ENCODE results near the gene TIGD7. TPM values are rescaled to one million over a fixed set of nuclear protein-coding genes. Genes with fewer than 3 reads are reported as not detected.
"Not testable (repeated sequence)": the region's sequence is repeated elsewhere in the genome, so short reads cannot be mapped to it uniquely, and the experiment has no call there.

The TIGD7 gene
- total RNA-seq, 1 experiment from 2014 or later = 3.6 TPM

DNA sequence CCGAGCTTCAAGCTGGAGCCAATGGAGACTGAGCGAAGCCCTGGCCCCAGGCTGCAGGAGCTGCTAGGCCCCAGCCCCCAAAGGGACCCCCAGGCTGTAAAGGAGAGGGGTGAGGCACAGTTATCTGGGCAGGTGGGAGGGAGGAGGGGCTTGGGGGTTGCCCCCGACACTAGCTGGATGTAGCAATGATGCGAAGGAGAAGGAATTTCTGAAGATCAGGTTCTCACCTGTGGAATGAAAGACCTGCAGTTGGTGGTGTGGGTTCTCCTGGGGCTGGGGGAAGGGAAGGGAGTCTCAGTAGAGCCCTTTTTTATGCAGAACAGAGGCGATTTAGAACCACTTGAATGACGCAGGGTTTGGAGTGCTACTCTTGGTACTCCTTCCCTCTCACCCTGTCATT, 20.1 kb downstream of the TIGD7 start:
- in situ Hi-C loops (cut with HindIII; ENCODE audit: low pct_unique_long_range_greater_than_20kb, low sequenced_read_pairs) = no loop called here
- DNase-seq (ENCODE audit: low read depth, low spot score) = no peak

DNA sequence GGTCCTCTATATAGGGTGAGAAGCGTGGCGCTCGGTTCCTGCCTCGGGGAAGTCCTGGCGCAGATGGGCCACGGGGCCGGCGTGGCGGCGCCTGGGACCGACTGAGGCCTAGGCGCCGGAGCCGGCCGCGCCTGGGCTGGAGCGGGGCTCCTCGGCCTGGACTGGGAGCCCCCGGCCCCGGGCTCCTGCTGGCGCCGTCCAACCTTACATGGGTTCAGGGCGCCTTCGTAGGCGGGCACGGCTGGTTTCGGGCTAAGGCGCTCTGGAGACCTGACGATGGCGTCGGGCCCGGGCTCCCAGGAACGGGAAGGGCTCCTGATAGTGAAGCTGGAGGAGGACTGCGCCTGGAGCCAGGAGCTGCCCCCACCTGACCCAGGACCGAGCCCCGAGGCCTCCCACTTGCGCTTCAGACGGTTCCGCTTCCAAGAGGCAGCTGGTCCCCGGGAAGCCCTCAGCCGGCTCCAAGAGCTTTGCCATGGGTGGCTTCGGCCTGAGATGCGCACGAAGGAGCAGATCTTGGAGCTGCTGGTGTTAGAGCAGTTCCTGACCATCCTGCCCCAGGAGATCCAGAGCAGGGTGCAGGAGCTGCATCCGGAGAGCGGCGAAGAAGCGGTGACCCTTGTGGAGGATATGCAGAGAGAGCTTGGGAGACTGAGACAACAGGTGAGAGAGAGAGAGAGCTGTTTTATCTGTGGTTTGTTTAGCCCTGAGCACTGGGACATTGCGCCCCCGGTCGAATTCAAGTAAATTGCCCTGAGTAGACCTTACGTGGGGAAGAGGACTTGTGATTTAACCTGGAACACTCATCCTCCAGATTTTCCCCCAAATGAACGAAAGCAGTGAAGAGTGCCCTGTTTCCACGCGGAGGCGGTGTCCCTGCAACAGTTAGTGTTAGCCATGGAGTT, 21.4 kb downstream of the TIGD7 start:
- DNase-seq (ENCODE audit: low read depth, low spot score) = no peak
- in situ Hi-C loops (cut with HindIII; ENCODE audit: low pct_unique_long_range_greater_than_20kb, low sequenced_read_pairs) = no loop called here

DNA sequence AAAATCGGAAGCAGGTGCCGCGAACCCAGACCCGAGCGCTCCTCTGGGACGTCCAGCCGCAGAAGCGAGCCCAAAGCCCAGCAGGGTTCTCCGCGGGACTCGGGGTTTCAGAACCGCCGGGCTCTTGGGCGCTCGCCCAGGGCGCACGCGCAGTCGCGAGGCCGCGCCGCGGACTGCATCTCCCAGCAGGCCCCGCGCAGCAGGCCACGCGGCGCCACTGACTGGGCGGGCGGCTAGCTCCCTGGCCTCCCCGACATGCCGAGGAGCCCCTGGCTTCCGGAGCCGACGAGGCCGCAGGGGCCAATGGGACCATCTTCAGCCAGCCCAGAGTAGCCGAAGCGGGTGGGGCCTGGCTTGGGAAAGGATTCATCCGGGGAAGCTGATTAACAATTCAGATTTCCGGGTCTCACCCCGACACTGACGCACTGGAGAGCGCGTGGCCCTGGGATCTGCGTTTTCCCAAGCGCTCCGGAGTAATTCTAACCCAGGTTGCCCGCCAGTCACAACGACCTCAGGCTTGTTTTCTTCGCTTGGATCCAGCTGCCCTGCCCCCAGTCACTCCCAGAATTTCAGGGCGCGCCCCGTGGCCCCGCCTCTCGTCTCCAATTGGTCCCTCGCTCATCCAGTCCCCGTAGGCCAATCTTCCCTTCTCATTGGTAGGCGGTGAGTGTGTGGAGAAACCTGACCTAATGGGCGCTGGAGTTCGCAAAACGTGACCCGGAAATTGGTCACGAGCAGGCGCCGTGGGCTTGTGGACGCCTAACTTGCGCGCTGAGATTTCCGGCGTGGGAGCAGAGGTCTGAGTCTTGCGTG, 22.3 kb downstream of the TIGD7 start, which contains the start of gene ZNF263:
ZNF263 (plus strand) TSS at position 762 of the 813 bp plus-strand sequence. CDS start 328 bp downstream, outside the sequence.
- in situ Hi-C loops (cut with HindIII; ENCODE audit: low pct_unique_long_range_greater_than_20kb, low sequenced_read_pairs) = no loop called here
- DNase-seq (ENCODE audit: low read depth, low spot score) = peak; percentile 97

DNA sequence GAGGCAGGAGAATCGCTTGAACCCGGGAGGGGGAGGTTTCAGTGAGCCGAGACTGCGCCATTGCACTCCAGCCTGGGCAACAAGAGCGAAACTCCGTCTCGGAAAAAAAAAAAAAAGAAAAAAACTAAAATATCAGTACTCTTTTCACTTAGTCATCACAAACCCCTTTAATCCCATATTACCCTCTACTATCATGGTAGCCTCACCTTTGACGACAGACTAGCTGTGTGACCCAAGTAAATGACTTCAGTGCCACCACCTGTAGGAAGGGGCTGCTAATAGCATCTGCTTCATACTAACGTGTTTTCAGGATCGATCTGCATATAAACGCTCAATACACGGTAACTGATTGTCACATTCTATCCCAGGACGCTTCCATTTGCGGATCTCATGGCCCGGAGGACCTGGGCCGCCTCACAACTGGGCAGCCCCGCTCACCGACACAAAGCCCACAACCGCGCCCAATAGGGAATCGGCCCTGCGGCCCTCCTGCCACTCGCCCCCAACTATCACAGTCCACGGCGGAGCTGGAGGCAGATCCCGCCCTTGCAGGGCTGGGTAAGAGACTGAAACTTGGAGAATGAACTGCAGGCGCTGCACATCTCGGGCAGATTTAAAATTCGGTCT, 23.0 kb downstream of the TIGD7 start:
- in situ Hi-C loops (cut with HindIII; ENCODE audit: low pct_unique_long_range_greater_than_20kb, low sequenced_read_pairs) = no loop called here
- DNase-seq (ENCODE audit: low read depth, low spot score) = peak; percentile 58

DNA sequence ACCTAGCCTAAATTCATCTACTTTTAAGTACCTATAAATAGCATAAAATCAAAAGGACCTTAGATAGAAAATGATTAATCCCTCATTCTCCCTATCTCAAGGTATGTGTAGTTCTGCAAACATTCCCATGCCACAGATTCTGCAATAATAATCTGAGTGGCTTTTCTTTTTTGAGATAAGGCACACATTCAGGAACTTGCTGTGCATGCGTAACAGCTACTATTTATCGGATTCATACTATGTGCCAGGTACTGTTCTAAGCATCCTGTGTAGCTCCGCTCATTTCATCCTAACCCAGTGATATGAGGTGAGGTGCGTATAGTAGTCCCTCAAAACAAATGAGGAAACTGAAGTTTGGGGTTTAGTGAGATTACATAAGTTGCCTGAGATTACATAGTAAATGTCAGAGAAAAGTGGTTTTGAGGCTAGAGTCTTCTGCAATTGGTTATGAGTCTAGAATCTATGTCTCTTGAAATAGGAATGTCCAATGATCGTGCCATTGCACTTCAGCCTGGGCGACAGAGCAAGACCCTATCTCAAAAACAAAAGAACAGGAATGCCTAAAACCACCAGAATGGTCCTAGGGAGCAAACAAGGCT, 23.9 kb downstream of the TIGD7 start:
- no peak for DNase-seq (ENCODE audit: low read depth, low spot score)
- in situ Hi-C loops (cut with HindIII; ENCODE audit: low pct_unique_long_range_greater_than_20kb, low sequenced_read_pairs) = no loop called here

DNA sequence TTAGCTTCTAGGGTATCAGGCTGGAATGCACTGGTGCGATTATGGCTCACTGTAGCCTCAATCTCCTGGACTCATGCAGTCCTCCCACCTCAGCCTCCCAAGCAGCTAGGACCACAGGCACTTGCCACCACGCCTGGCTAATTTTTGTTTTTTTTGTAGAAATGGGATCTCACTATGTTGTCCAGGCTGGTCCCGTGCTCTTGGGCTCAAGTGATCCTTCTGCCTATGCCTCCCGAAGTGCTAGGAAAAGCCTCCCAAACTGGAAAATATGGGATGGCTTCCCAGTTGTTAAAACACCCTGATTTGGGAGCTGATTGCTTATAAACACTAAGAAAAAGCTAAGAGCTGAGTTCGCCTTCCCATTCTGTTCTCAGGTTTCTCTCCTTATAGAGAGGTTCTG, 28.6 kb downstream of the TIGD7 start:
- DNase-seq (ENCODE audit: low read depth, low spot score) = no peak
- in situ Hi-C loops (cut with HindIII; ENCODE audit: low pct_unique_long_range_greater_than_20kb, low sequenced_read_pairs) = no loop called here

DNA sequence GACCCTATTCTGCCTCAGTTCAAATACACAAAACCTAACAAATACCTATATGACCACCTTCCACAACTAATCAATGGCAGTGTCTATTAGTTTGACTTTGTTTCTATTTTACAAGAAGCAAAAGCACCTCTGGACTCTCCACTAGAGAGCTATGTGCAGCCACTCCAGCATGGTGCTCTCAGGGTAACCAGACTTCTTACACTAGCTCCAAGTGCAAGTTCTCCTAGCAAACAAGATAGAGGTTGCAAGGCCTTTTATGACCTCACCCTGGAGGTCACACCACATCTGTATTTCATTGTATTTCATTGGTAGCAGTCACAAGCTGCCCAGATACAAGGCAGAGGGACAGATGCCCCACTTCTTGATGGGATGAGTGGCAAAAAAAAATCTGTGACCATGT, 30.3 kb downstream of the TIGD7 start:
- in situ Hi-C loops (cut with HindIII; ENCODE audit: low pct_unique_long_range_greater_than_20kb, low sequenced_read_pairs) = no loop called here
- DNase-seq (ENCODE audit: low read depth, low spot score) = no peak

DNA sequence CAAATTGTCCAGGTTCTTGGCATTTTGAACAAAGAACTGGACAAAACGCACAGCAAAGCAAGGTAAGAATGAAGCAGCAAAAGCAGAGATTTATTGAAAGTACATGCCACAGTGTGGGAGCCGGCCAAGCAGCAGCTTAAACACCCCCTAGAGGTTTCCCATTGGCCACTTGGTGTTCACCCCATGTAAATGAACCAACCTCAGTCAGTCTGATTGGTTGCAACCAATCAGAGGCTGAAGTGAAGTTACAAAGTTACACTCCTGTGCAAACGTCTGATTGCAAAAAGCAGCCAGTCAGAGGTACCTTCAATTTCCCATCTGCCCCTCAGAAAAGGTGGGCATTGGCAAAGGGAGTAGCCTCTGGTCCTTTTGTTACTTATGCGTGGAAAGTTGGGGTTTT, 30.7 kb downstream of the TIGD7 start:
- in situ Hi-C loops (cut with HindIII; ENCODE audit: low pct_unique_long_range_greater_than_20kb, low sequenced_read_pairs) = no loop called here
- peak; percentile 23 for DNase-seq (ENCODE audit: low read depth, low spot score)

DNA sequence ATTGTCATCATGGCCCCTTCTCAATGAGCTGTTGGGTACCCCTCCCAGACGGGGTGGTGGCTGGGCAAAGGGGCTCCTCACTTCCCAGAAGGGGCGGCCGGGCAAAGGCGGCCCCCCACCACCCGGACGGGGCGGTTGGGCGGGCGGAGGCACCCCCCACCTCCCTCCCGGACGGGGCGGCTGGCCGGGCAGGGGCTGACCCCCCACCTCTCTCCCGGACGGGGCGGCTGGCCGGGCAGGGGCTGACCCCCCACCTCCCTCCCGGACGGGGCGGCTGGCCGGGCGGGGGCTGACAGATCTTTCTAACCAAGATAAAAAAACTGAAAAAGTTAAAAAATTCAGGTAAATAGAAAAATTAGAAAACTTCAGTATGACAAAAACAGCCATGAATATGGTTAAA, 33.9 kb downstream of the TIGD7 start:
- DNase-seq (ENCODE audit: low read depth, low spot score); in situ Hi-C loops (cut with HindIII; ENCODE audit: low pct_unique_long_range_greater_than_20kb, low sequenced_read_pairs): not testable (repeated sequence)

DNA sequence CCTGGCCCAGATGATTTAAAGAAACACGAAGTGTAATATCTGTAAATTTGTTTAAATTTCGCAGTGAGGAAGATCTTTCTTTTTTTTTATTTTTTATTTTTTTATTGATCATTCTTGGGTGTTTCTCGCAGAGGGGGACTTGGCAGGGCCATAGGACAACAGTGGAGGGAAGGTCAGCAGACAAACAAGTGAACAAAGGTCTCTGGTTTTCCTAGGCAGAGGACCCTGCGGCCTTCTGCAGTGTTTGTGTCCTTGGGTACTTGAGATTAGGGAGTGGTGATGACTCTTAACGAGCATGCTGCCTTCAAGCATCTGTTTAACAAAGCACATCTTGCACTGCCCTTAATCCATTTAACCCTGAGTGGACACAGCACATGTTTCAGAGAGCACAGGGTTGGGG, 34.5 kb downstream of the TIGD7 start:
- DNase-seq (ENCODE audit: low read depth, low spot score); in situ Hi-C loops (cut with HindIII; ENCODE audit: low pct_unique_long_range_greater_than_20kb, low sequenced_read_pairs): not testable (repeated sequence)

DNA sequence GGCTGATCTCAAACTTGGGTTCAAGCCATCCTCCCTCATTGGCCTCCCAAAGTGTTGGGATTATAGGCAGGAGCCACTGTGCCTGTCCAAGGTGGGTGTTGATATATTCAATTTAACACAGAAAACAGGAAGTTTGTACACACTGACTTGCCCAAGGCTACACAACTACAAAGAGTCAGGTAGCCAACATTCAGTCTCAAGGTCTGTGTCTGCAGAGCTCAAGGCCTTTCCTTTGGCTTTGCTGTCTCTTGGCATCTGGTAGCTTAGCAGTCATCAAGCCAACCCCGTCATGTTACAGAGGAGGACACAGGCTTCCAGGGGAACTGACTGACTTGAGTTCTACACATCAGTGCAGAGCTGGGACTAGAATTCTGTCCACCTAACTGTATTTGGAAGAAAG, 36.9 kb downstream of the TIGD7 start:
- in situ Hi-C loops (cut with HindIII; ENCODE audit: low pct_unique_long_range_greater_than_20kb, low sequenced_read_pairs) = no loop called here
- no peak for DNase-seq (ENCODE audit: low read depth, low spot score)

DNA sequence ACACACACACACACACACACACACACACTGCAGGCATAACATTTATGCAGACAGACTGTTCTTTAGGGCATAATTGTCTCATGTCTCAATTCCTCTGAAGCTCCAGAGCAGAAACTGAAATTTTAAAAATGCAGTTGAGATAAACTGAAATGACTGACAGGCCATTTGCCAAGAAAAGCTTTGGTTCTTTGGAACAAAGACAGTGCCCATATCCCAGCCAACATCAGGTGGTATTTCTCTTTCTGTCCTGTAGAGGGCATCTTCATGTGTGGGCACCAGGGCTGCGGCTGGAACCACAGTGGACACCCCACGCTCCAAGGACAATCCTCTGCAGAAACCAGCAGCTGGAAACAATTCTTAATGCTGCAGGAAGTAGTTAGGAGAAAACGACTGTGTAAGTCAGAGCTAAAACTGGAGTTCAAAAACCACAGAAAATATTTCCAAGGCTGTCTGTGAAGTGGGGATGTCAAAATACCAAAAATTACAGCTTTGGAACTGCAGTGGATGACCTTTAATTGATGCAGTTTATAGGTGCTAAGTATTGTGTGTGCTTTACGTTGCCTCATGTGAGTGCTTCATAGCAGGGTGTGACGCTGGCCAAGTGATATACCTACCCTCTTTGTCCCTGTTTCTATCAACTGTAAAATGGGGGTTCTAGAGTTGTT, 38.2 kb downstream of the TIGD7 start:
- DNase-seq (ENCODE audit: low read depth, low spot score) = peak; percentile 60
- in situ Hi-C loops (cut with HindIII; ENCODE audit: low pct_unique_long_range_greater_than_20kb, low sequenced_read_pairs) = no loop called here

DNA sequence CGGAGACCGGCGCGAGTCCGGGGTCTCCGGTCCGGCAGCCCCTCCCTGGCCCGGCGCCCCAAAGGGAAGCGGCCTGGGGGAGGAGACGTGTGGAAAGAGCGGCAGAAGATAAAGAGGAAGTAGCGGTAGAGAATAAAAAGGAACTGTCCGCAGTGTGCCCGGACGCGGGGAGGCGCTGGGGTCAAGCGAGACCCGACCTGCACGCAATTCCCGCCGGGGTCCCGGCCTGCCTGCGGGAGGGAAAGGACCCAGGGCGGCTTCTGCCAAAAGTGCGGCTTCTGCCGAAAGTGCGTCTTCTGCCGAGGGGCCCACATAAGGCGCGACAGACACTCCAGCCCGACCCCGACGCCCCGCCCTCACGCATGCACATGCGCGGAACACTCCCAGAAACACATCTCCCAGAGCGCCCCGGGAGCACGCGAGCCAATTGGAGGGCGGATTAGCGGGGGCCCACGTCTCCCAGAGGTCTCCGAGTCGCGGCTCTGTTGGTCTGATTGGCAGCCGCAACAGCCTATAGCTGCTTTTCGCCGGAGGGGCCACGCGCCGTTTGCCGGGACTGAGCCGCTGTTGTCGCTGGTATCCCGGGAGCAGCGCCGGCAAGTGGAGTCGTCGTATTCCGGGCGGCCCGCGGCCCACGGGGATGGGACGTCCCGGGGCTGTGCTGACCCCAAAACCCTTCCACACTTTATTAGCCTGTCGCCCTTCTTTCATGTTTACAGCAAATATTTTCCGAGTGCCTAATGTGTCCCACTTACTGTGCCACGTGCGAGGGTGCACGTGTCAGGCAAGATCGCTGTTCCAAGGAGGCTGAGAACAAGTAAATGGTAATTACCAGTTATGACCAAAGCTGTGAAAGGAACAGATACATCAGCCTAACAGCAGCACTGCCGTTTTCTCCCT, 40.8 kb downstream of the TIGD7 start:
- peak; percentile 97 for DNase-seq (ENCODE audit: low read depth, low spot score)
- in situ Hi-C loops (cut with HindIII; ENCODE audit: low pct_unique_long_range_greater_than_20kb, low sequenced_read_pairs) = no loop called here

DNA sequence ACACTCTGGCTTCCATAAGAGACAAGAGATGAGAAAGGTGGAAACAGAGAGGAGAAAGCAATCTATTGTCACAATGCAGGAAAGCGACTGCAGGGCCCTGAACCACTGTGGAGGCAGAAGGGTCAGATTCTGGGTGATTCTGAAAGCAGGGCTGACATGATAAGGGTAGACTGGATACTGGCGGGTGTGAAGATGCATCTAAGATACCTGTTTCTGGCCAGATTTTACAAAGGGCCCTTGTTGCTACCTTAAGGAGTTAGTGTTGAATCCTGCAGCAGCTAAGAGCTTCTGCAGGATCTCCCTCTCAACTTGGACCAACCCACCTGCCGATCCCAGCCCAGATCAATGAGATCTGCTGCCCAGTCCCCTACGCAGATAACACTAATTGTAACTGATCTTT, 42.7 kb downstream of the TIGD7 start:
- in situ Hi-C loops (cut with HindIII; ENCODE audit: low pct_unique_long_range_greater_than_20kb, low sequenced_read_pairs) = no loop called here
- no peak for DNase-seq (ENCODE audit: low read depth, low spot score)

DNA sequence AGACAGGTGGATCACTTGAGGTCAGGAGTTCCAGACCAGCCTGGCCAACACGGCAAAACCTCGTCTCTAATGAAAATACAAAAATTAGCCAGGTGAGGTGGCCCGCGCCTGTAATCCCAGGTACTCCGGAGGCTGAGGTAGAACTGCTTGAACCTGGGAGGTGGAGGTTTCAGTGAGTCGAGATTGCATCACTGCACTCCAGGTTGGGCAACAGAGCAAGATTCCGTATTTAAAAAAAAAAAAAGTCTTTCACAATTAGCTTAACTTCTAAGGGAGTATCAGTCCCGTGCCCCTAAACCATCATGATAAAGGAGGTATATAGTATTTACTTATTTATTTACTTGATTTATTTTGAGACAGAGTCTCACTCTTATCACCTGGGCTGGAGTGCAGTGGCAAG, 45.4 kb downstream of the TIGD7 start:
- in situ Hi-C loops (cut with HindIII; ENCODE audit: low pct_unique_long_range_greater_than_20kb, low sequenced_read_pairs) = no loop called here

DNA sequence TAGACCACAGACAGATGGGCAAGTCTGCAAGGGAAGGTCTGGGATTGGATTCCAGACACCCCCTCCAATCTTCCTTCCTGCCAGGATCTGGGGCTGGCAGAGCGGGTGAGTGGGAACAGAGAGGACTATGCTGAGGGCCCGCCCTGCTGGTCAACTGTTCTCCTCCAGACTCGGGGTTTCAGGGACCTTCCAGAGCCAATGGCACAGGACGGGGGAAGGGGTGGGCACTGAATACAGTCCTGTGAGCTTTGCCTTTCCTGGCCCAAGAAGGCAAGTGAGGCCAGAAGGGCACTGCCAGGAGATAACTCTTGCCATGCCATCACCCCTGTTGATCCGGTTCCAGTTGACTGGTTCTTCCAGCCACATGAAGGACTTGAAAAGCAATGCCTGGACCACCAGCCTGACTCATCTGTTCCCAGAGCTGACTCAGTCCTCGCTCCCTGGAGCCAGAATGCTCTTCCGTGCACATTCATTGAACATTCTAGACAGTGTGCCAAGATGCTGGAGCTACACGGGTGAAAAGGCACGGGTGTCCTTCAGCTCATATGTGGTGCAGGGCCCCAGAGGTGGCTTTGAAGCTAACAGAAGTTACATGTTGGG, 48.3 kb downstream of the TIGD7 start:
- in situ Hi-C loops (cut with HindIII; ENCODE audit: low pct_unique_long_range_greater_than_20kb, low sequenced_read_pairs) = no loop called here
- no peak for DNase-seq (ENCODE audit: low read depth, low spot score)

More for the DNA sequence above, 45.4 kb downstream of the TIGD7 start:
- DNase-seq (ENCODE audit: low read depth, low spot score) = no peak

All from SK-MEL-5 (cell line).